Spinal cord (tissue), 10 donors: ENCODE results near the gene MRPL12. TPM values are rescaled to one million over a fixed set of nuclear protein-coding genes. Genes with fewer than 3 reads are reported as not detected.
"Not testable (repeated sequence)": the region's sequence is repeated elsewhere in the genome, so short reads cannot be mapped to it uniquely, and the experiment has no call there.

Experiments
- DNase-seq, 6 donors: peaks; one replicate each; pipeline versions ENCODE4 v3.0.0 to v3.0.0-alpha.2; 2013 to 2015; ENCODE audit warnings: low spot score in 6 of 6, low read depth in 4 of 6
- H3K27ac ChIP-seq: one replicate; pipeline ENCODE4 v1.5.1; 2013; ENCODE audit warnings: low read depth, low read length, control low read depth
- H3K27me3 ChIP-seq: one replicate; pipeline ENCODE4 v1.6.1; 2013; ENCODE audit warnings: low read length; ENCODE audit not compliant: control insufficient read depth, insufficient read depth
- H3K36me3 ChIP-seq: one replicate; pipeline ENCODE4 v1.6.1; 2013; ENCODE audit warnings: low read length; ENCODE audit not compliant: control insufficient read depth, insufficient read depth
- H3K4me1 ChIP-seq: one replicate; pipeline ENCODE4 v1.6.1; 2013; ENCODE audit warnings: low read length; ENCODE audit not compliant: control insufficient read depth, insufficient read depth
- H3K4me3 ChIP-seq: one replicate; pipeline ENCODE4 v1.5.1; 2013; ENCODE audit warnings: low read depth, low read length, control low read depth
- H3K9me3 ChIP-seq: one replicate; pipeline ENCODE4 v1.6.1; 2013; ENCODE audit warnings: low read length; ENCODE audit not compliant: control insufficient read depth, insufficient read depth
- WGBS: methylation state at CpG from one replicate; pipeline ENCODE4 v1.1.5; 2013; ENCODE audit warnings: missing lambda C conversion rate; ENCODE audit not compliant: insufficient coverage; 5-methylcytosine and 5-hydroxymethylcytosine counted together
- polyA plus RNA-seq, 2 donors: library from polyadenylated mRNA; unstranded; fragments of 120-200 nt; gene quantifications; one replicate each; pipeline ENCODE4 v1.2.1, GENCODE V29; 2013; ENCODE audit not compliant: insufficient read length in 2 of 2
- small RNA-seq: library from RNA; depleted of rRNA; stranded (forward); fragments of <200 nt; gene quantifications from one replicate; pipeline ENCODE3, GENCODE V24; 2014; ENCODE audit warnings: low replicate concordance
- total RNA-seq, 2 donors: library from RNA; depleted of rRNA in 1 of 2; stranded (reverse); fragments of 120-200 nt in 1 of 2; fragments of >200 nt in 1 of 2; gene quantifications; one replicate each; pipeline versions ENCODE4 v1.2.3 to v1.2.4, GENCODE V29; 2013 to 2014
- donor health status: healthy.

MRPL12 gene
- total and polyA plus RNA-seq, 4 donors, result 9.2 to 76.0 (median 42.6) TPM

- no peak overlapping the region for H3K4me3 ChIP-seq
- DNase-seq, result no peak
- peaks cover 16% of the 10 kb centered on the region for H3K4me1 ChIP-seq
- no peaks in the 10 kb centered on the region for H3K27me3 ChIP-seq
- H3K9me3 ChIP-seq, result no peaks in the 10 kb centered on the region
- H3K36me3 ChIP-seq, result no peaks in the 10 kb centered on the region
- H3K27ac ChIP-seq, result no peak overlapping the region
- whole genome bisulfite sequencing, result 82% methylated on average over 27 of the region's 27 CpGs
These were observed 35.7 kb downstream of the MRPL12 start for GRCh38 chr17:81738801-81739393.

GRCh38 chr17:81739593-81739992, 36.4 kb downstream of the MRPL12 start:
- not testable (repeated sequence) for H3K4me3 ChIP-seq, H3K27ac ChIP-seq, H3K27me3 ChIP-seq, DNase-seq, H3K4me1 ChIP-seq, H3K36me3 ChIP-seq, H3K9me3 ChIP-seq
- 94% methylated on average over 6 of the region's 8 CpGs for WGBS

GRCh38 chr17:81740395-81740961, 37.3 kb downstream of the MRPL12 start:
- DNase-seq, result no peak
- Histone ChIP-seq H3K27me3 (no peaks in the 10 kb centered on the region), H3K9me3 (no peaks in the 10 kb centered on the region), H3K4me1 (peaks cover 5% of the 10 kb centered on the region), H3K4me3 (no peak overlapping the region), H3K36me3 (no peaks in the 10 kb centered on the region), H3K27ac (no peak overlapping the region)
- WGBS, result 57% methylated on average over 25 of the region's 28 CpGs

GRCh38 chr17:81741049-81741593, 38.0 kb downstream of the MRPL12 start:
- no peaks in the 10 kb centered on the region for H3K36me3 ChIP-seq
- peaks cover 1% of the 10 kb centered on the region for H3K4me1 ChIP-seq
- H3K27me3 ChIP-seq, result no peaks in the 10 kb centered on the region
- 60% methylated on average over 15 of the region's 22 CpGs for WGBS
- no peak overlapping the region for H3K27ac ChIP-seq
- DNase-seq, result no peak
- H3K4me3 ChIP-seq, result no peak overlapping the region
- H3K9me3 ChIP-seq, result no peaks in the 10 kb centered on the region

GRCh38 chr17:81741594-81742452, 38.7 kb downstream of the MRPL12 start:
- no peaks in the 10 kb centered on the region for H3K27me3 ChIP-seq
- H3K4me3 ChIP-seq, result no peak overlapping the region
- no peaks in the 10 kb centered on the region for H3K9me3 ChIP-seq
- DNase-seq, result no peak
- 65% methylated on average over 25 of the region's 26 CpGs for WGBS
- H3K36me3 ChIP-seq, result no peaks in the 10 kb centered on the region
- no peaks in the 10 kb centered on the region for H3K4me1 ChIP-seq
- H3K27ac ChIP-seq, result no peak overlapping the region

Small RNA genes within 50 kb of the gene (small RNA-seq; reads per million reads assigned to genes)
- not detected for gene MIR6786

Other genes with a start within 250 kb of the MRPL12 start
- gene ACTG1, start 190.6 kb upstream of the MRPL12 start, total RNA-seq, result 1,000 to 10,000 TPM; 1,777 to 2,883 TPM
- 1,000 to 10,000 TPM; 3,154 to 3,460 TPM for gene ACTG1, start 190.6 kb upstream of the MRPL12 start, polyA plus RNA-seq
- gene FSCN2, start 175.0 kb upstream of the MRPL12 start, total RNA-seq, result 1 to 10 TPM in 1 of 2 donors, under 1 TPM in 1; 0.89 to 1.7 TPM
- gene FSCN2, start 175.0 kb upstream of the MRPL12 start, polyA plus RNA-seq, result 1 to 10 TPM; 1.5 to 3.1 TPM
- gene FAAP100, start 151.0 kb upstream of the MRPL12 start, total RNA-seq, result 10 to 100 TPM; 16.9 to 22.8 TPM
- gene FAAP100, start 151.0 kb upstream of the MRPL12 start, polyA plus RNA-seq, result 10 to 100 TPM; 55.5 to 70.9 TPM
- 10 to 100 TPM; 38.8 to 40.1 TPM for gene NPLOC4, start 66.3 kb upstream of the MRPL12 start, total RNA-seq
- 10 to 100 TPM; 46.0 to 60.6 TPM for gene NPLOC4, start 66.3 kb upstream of the MRPL12 start, polyA plus RNA-seq
- 1 to 10 TPM in 1 of 2 donors, under 1 TPM in 1; 0.69 to 1.3 TPM for gene TSPAN10, start 66.2 kb upstream of the MRPL12 start, total RNA-seq
- 1 to 10 TPM; 1.2 to 1.6 TPM for gene TSPAN10, start 66.2 kb upstream of the MRPL12 start, polyA plus RNA-seq
- gene PDE6G, start 46.8 kb upstream of the MRPL12 start, total RNA-seq, result 1 to 10 TPM in 1 of 2 donors, not detected in 1; 3.7 TPM
- 1 to 10 TPM; 1.9 to 2.0 TPM for gene PDE6G, start 46.8 kb upstream of the MRPL12 start, polyA plus RNA-seq
- 10 to 100 TPM; 10.1 to 35.6 TPM for gene OXLD1, start 36.8 kb upstream of the MRPL12 start, total RNA-seq
- gene OXLD1, start 36.8 kb upstream of the MRPL12 start, polyA plus RNA-seq, result 10 to 100 TPM; 20.9 to 27.1 TPM
- 10 to 100 TPM in 1 of 2 donors, 1 to 10 TPM in 1; 3.9 to 11.9 TPM for gene CCDC137, start 36.6 kb upstream of the MRPL12 start, total RNA-seq
- gene CCDC137, start 36.6 kb upstream of the MRPL12 start, polyA plus RNA-seq, result 10 to 100 TPM; 21.1 to 25.9 TPM
- gene ARL16, start 19.6 kb upstream of the MRPL12 start, total RNA-seq, result 10 to 100 TPM; 43.2 to 57.1 TPM
- gene ARL16, start 19.6 kb upstream of the MRPL12 start, polyA plus RNA-seq, result 10 to 100 TPM; 64.8 to 69.1 TPM
- gene HGS, start 19.4 kb upstream of the MRPL12 start, total RNA-seq, result 10 to 100 TPM; 37.9 to 66.7 TPM
- 100 to 1,000 TPM; 107 to 128 TPM for gene HGS, start 19.4 kb upstream of the MRPL12 start, polyA plus RNA-seq
- gene SLC25A10, start 8.9 kb downstream of the MRPL12 start, total RNA-seq, result 10 to 100 TPM in 1 of 2 donors, 1 to 10 TPM in 1; 6.1 to 10.4 TPM
- gene SLC25A10, start 8.9 kb downstream of the MRPL12 start, polyA plus RNA-seq, result 10 to 100 TPM; 14.1 to 15.2 TPM
- under 1 TPM; 0.50 to 0.99 TPM for gene GCGR, start 100.8 kb downstream of the MRPL12 start, total RNA-seq
- 1 to 10 TPM in 1 of 2 donors, not detected in 1; 1.3 TPM for gene GCGR, start 100.8 kb downstream of the MRPL12 start, polyA plus RNA-seq
- 100 to 1,000 TPM in 1 of 2 donors, 10 to 100 TPM in 1; 51.0 to 146 TPM for gene MCRIP1, start 129.9 kb downstream of the MRPL12 start, total RNA-seq
- 100 to 1,000 TPM; 216 to 234 TPM for gene MCRIP1, start 129.9 kb downstream of the MRPL12 start, polyA plus RNA-seq
- gene PPP1R27, start 131.7 kb downstream of the MRPL12 start, total RNA-seq, result under 1 TPM in 1 of 2 donors, not detected in 1; 0.17 TPM
- gene PPP1R27, start 131.7 kb downstream of the MRPL12 start, polyA plus RNA-seq, result under 1 TPM in 1 of 2 donors, not detected in 1; 0.18 TPM
- 100 to 1,000 TPM; 143 to 443 TPM for gene P4HB, start 157.2 kb downstream of the MRPL12 start, total RNA-seq
- 100 to 1,000 TPM; 254 to 311 TPM for gene P4HB, start 157.2 kb downstream of the MRPL12 start, polyA plus RNA-seq
- 100 to 1,000 TPM in 1 of 2 donors, 10 to 100 TPM in 1; 46.6 to 158 TPM for gene ARHGDIA, start 168.0 kb downstream of the MRPL12 start, total RNA-seq
- gene ARHGDIA, start 168.0 kb downstream of the MRPL12 start, polyA plus RNA-seq, result 100 to 1,000 TPM; 318 to 319 TPM
- gene ALYREF, start 188.2 kb downstream of the MRPL12 start, total RNA-seq, result 10 to 100 TPM; 54.6 to 77.1 TPM
- gene ALYREF, start 188.2 kb downstream of the MRPL12 start, polyA plus RNA-seq, result 10 to 100 TPM; 77.4 to 84.5 TPM
- gene ANAPC11, start 188.4 kb downstream of the MRPL12 start, total RNA-seq, result 100 to 1,000 TPM in 1 of 2 donors, 10 to 100 TPM in 1; 53.8 to 120 TPM
- 100 to 1,000 TPM; 142 to 144 TPM for gene ANAPC11, start 188.4 kb downstream of the MRPL12 start, polyA plus RNA-seq
- 1 to 10 TPM; 1.1 to 4.4 TPM for gene NPB, start 198.9 kb downstream of the MRPL12 start, total RNA-seq
- 1 to 10 TPM; 2.1 to 3.8 TPM for gene NPB, start 198.9 kb downstream of the MRPL12 start, polyA plus RNA-seq
- 10 to 100 TPM; 31.4 to 36.4 TPM for gene PCYT2, start 208.0 kb downstream of the MRPL12 start, total RNA-seq
- gene PCYT2, start 208.0 kb downstream of the MRPL12 start, polyA plus RNA-seq, result 10 to 100 TPM; 62.9 to 67.4 TPM
- 10 to 100 TPM in 1 of 2 donors, 1 to 10 TPM in 1; 5.8 to 11.8 TPM for gene SIRT7, start 214.8 kb downstream of the MRPL12 start, total RNA-seq
- 10 to 100 TPM; 18.9 to 24.2 TPM for gene SIRT7, start 214.8 kb downstream of the MRPL12 start, polyA plus RNA-seq
- gene MAFG, start 224.4 kb downstream of the MRPL12 start, total RNA-seq, result 10 to 100 TPM; 10.8 to 13.0 TPM
- gene MAFG, start 224.4 kb downstream of the MRPL12 start, polyA plus RNA-seq, result 10 to 100 TPM; 21.5 to 24.2 TPM
- 10 to 100 TPM; 37.0 to 52.0 TPM for gene PYCR1, start 233.9 kb downstream of the MRPL12 start, total RNA-seq
- gene PYCR1, start 233.9 kb downstream of the MRPL12 start, polyA plus RNA-seq, result 10 to 100 TPM; 47.2 to 56.8 TPM
- gene MYADML2, start 243.9 kb downstream of the MRPL12 start, total RNA-seq, result 1 to 10 TPM in 1 of 2 donors, under 1 TPM in 1; 0.44 to 2.0 TPM
- gene MYADML2, start 243.9 kb downstream of the MRPL12 start, polyA plus RNA-seq, result 1 to 10 TPM; 2.2 to 2.9 TPM